Heart left ventricle (tissue), 13 donors: ENCODE results near the gene MYH10.

Source experiments
- CTCF ChIP-seq, 12 donors: fragments of 200-600 bp; sonication (generic) in 4 of 12; IDR thresholded peaks; one replicate each; pipeline versions ENCODE4 v1.5.0 to v1.8.0; 2018 to 2022; ENCODE audit warnings: antibody characterized with exemption in 12 of 12, mild to moderate bottlenecking in 5 of 12
- POLR2A ChIP-seq, 2 donors: fragments of 450-650 bp; IDR thresholded peaks; one replicate each; pipeline ENCODE4 v1.6.1; 2017; ENCODE audit warnings: antibody characterized with exemption in 2 of 2, mild to moderate bottlenecking in 2 of 2, moderate library complexity in 2 of 2
- donor health status: ischemic (EF 13 %, LVEDD 7.1; RV severe dilation, severe dysfunction).
- donor health status: DM: no; HTN: yes; CAD: no.
- donor health status: DM: no; HTN: no; CAD: no.
- donor health status: ischemic (EF 25% LVEDD 6.9; RV normal size, moderate dysfunction).
- donor health status: ischemic (EF 25% LVEDD 5.7; RV mildly dilated, moderate dysfunction).
- donor health status: ischemic (EF 35%, LVEDD 5.7; RV mildly dilated, moderate dysfunction).
- donor health status: nonischemic (EF 11% LVEDD 7.7; RV severe dilation, severe dysfunction).
- donor health status: DM: yes; HTN: yes; CAD: no.
- donor health status: PGD.
- donor health status: ischemic (EF 29% LVEDD 5.4; RV normal size, mild dysfunction).
- donor health status: nonischemic (EF 23%, LVEDD 6.1; RV moderate dilation, normal function).

GRCh38 chr17:8623591-8623990 lies 6.9 kb downstream of the MYH10 start:
- TF ChIP-seq CTCF (IDR thresholded peaks at IDR 0.05) (no peak), POLR2A (IDR thresholded peaks at IDR 0.05) (no peak)
